Measurements from ENCODE around the gene MFSD2A. TPM values are rescaled to one million over a fixed set of nuclear protein-coding genes. Genes with fewer than 3 reads are reported as not detected.

The MFSD2A gene
- total and polyA plus RNA-seq, 9 of the 15 experiments (the other 6 are each of a cell fraction or from before 2014, with no cell fraction given): 0.06 to 0.40 (median 0.15) TPM; not detected in 4

- TF ChIP-seq EGR1 (conservative IDR thresholded peaks at IDR 0.05): no peak
- no peak for TF ChIP-seq HIVEP1 (CRISPR knock-in tag; IDR thresholded peaks at IDR 0.05)
- TF ChIP-seq, protein P1, sequence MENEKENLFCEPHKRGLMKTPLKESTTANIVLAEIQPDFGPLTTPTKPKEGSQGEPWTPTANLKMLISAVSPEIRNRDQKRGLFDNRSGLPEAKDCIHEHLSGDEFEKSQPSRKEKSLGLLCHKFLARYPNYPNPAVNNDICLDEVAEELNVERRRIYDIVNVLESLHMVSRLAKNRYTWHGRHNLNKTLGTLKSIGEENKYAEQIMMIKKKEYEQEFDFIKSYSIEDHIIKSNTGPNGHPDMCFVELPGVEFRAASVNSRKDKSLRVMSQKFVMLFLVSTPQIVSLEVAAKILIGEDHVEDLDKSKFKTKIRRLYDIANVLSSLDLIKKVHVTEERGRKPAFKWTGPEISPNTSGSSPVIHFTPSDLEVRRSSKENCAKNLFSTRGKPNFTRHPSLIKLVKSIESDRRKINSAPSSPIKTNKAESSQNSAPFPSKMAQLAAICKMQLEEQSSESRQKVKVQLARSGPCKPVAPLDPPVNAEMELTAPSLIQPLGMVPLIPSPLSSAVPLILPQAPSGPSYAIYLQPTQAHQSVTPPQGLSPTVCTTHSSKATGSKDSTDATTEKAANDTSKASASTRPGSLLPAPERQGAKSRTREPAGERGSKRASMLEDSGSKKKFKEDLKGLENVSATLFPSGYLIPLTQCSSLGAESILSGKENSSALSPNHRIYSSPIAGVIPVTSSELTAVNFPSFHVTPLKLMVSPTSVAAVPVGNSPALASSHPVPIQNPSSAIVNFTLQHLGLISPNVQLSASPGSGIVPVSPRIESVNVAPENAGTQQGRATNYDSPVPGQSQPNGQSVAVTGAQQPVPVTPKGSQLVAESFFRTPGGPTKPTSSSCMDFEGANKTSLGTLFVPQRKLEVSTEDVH (IDR thresholded peaks at IDR 0.05; ENCODE audit: low read depth, partially characterized antibody): no peak
- peak; percentile 75 for TF ChIP-seq CTBP1 (IDR thresholded peaks at IDR 0.05; ENCODE audit: borderline replicate concordance)
- no peak for TF ChIP-seq FOXA1 (IDR thresholded peaks at IDR 0.05; ENCODE audit: borderline replicate concordance)
- TF ChIP-seq ZNF23 (CRISPR knock-in tag; IDR thresholded peaks at IDR 0.05): no peak
- no peak for TF ChIP-seq ATF1 (CRISPR knock-in tag; IDR thresholded peaks at IDR 0.05)
- peak; percentile 31; the same call in 1 of the 2 replicates for TF ChIP-seq ATF1 (tag; IDR thresholded peaks at IDR 0.05)
- no peak for TF ChIP-seq ZNF551 (CRISPR knock-in tag; IDR thresholded peaks at IDR 0.05)
- TF ChIP-seq, protein P2, sequence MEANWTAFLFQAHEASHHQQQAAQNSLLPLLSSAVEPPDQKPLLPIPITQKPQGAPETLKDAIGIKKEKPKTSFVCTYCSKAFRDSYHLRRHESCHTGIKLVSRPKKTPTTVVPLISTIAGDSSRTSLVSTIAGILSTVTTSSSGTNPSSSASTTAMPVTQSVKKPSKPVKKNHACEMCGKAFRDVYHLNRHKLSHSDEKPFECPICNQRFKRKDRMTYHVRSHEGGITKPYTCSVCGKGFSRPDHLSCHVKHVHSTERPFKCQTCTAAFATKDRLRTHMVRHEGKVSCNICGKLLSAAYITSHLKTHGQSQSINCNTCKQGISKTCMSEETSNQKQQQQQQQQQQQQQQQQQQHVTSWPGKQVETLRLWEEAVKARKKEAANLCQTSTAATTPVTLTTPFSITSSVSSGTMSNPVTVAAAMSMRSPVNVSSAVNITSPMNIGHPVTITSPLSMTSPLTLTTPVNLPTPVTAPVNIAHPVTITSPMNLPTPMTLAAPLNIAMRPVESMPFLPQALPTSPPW (CRISPR knock-in tag; IDR thresholded peaks at IDR 0.05): 0 out of 2 replicates have a peak, but pooled peaks have one; percentile 16
- TF ChIP-seq E2F1 (CRISPR knock-in tag; IDR thresholded peaks at IDR 0.05): no peak
- TF ChIP-seq NCOA1 (IDR thresholded peaks at IDR 0.05; ENCODE audit: low read depth): no peak
- no peak for TF ChIP-seq CCNT2 (IDR thresholded peaks at IDR 0.05; ENCODE audit: borderline replicate concordance, extremely low read depth, insufficient read length, low read depth, low read length)
- TF ChIP-seq, protein P3, sequence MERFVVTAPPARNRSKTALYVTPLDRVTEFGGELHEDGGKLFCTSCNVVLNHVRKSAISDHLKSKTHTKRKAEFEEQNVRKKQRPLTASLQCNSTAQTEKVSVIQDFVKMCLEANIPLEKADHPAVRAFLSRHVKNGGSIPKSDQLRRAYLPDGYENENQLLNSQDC (CRISPR knock-in tag; IDR thresholded peaks at IDR 0.05): no peak
- no peak for TF ChIP-seq RFX7 (CRISPR knock-in tag; IDR thresholded peaks at IDR 0.05)
- TF ChIP-seq CREM (IDR thresholded peaks at IDR 0.05; ENCODE audit: low read depth): no peak
Observed at GRCh38 chr1:39973503-39974135, 18.7 kb downstream of the MFSD2A start (continued).

Measured in K562 (cell line).